H9 (cell line): Measurements from ENCODE around the gene MRPL44. TPM values are rescaled to one million over a fixed set of nuclear protein-coding genes. Genes with fewer than 3 reads are reported as not detected.

Experiments
- DNase-seq: peaks from one replicate; pipeline ENCODE4 v3.0.0-alpha.2; 2017
- H2AFZ ChIP-seq: one replicate; pipeline ENCODE4 v1.6.1; 2013; ENCODE audit warnings: mild to moderate bottlenecking, low read length, control low read depth, moderate library complexity
- H2AK5ac ChIP-seq: 2 replicates; pipeline ENCODE4 v1.6.1; 2013; ENCODE audit warnings: low read length, control low read depth, mixed read lengths; ENCODE audit not compliant: insufficient read length
- H2BK120ac ChIP-seq: one replicate; pipeline ENCODE4 v1.6.1; 2013; ENCODE audit warnings: low read depth, mild to moderate bottlenecking, low read length, control low read depth, inconsistent platforms; ENCODE audit not compliant: poor library complexity, severe bottlenecking
- H2BK12ac ChIP-seq: 2 replicates; pipeline ENCODE4 v1.6.1; 2013; ENCODE audit warnings: low read length, control low read depth, mixed read lengths, low read depth; ENCODE audit not compliant: insufficient read length
- H2BK15ac ChIP-seq: 2 replicates; pipeline ENCODE4 v1.6.1; 2013; ENCODE audit warnings: low read depth, low read length, control low read depth
- H2BK20ac ChIP-seq: one replicate; pipeline ENCODE4 v1.6.1; 2013; ENCODE audit warnings: low read depth, mild to moderate bottlenecking, low read length, control low read depth, inconsistent platforms; ENCODE audit not compliant: poor library complexity, severe bottlenecking
- H2BK5ac ChIP-seq: 2 replicates; pipeline ENCODE4 v1.6.1; 2013; ENCODE audit warnings: low read length, control low read depth, mixed read lengths; ENCODE audit not compliant: insufficient read length
- H3K14ac ChIP-seq: 2 replicates; pipeline ENCODE4 v1.6.1; 2013; ENCODE audit warnings: low read length, control low read depth; ENCODE audit not compliant: insufficient read depth
- H3K18ac ChIP-seq: 2 replicates; pipeline ENCODE4 v1.6.1; 2013; ENCODE audit warnings: low read depth, mild to moderate bottlenecking, mixed read lengths, low read length, control low read depth; ENCODE audit not compliant: insufficient read length
- H3K23ac ChIP-seq: 2 replicates; pipeline ENCODE4 v1.6.1; 2013; ENCODE audit warnings: low read length, control low read depth, mixed read lengths, low read depth; ENCODE audit not compliant: insufficient read length
- H3K23me2 ChIP-seq: 2 replicates; pipeline ENCODE4 v1.6.1; 2013; ENCODE audit warnings: low read depth, mild to moderate bottlenecking, mixed read lengths, low read length, control low read depth; ENCODE audit not compliant: insufficient read length, poor library complexity, severe bottlenecking
- H3K27ac ChIP-seq: 2 replicates; pipeline ENCODE4 v1.5.1; 2013; ENCODE audit warnings: low read length, control low read depth, mixed read lengths, low read depth; ENCODE audit not compliant: insufficient read length
- H3K27me3 ChIP-seq: 2 replicates; pipeline ENCODE4 v1.6.1; 2013; ENCODE audit warnings: low read length, control low read depth, inconsistent platforms; ENCODE audit not compliant: insufficient read depth
- H3K4ac ChIP-seq: 2 replicates; pipeline ENCODE4 v1.6.1; 2013; ENCODE audit warnings: low read depth, mild to moderate bottlenecking, control low read depth, inconsistent platforms, low read length, moderate library complexity
- H3K4me1 ChIP-seq: 2 replicates; pipeline ENCODE4 v1.6.1; 2013; ENCODE audit warnings: low read length, control low read depth, inconsistent platforms; ENCODE audit not compliant: insufficient read depth
- H3K4me2 ChIP-seq: 2 replicates; pipeline ENCODE4 v1.6.1; 2013; ENCODE audit warnings: low read length, control low read depth, mixed read lengths; ENCODE audit not compliant: insufficient read length, insufficient read depth
- H3K56ac ChIP-seq: 2 replicates; pipeline ENCODE4 v1.6.1; 2013; ENCODE audit warnings: low read depth, mild to moderate bottlenecking, mixed read lengths, low read length, control low read depth; ENCODE audit not compliant: insufficient read length
- H3K79me1 ChIP-seq: 2 replicates; pipeline ENCODE4 v1.6.1; 2013; ENCODE audit warnings: low read depth, mild to moderate bottlenecking, moderate library complexity, low read length, control low read depth, inconsistent platforms; ENCODE audit not compliant: insufficient read depth, poor library complexity, severe bottlenecking
- H3K79me2 ChIP-seq: 2 replicates; pipeline ENCODE4 v1.6.1; 2013; ENCODE audit warnings: low read length, control low read depth, inconsistent platforms; ENCODE audit not compliant: insufficient read depth
- H3K9ac ChIP-seq: 2 replicates; pipeline ENCODE4 v1.6.1; 2013; ENCODE audit warnings: low read length, control low read depth, mixed read lengths; ENCODE audit not compliant: insufficient read length; ENCODE audit errors: extremely low read depth
- H3K9me3 ChIP-seq: one replicate; pipeline ENCODE4 v1.6.1; 2013; ENCODE audit warnings: low read depth, low read length, inconsistent platforms; ENCODE audit not compliant: control insufficient read depth
- H3T11ph ChIP-seq: one replicate; pipeline ENCODE4 v1.6.1; 2013; ENCODE audit warnings: mild to moderate bottlenecking, low read length, control low read depth, inconsistent platforms
- H4K20me1 ChIP-seq: one replicate; pipeline ENCODE4 v1.6.1; 2013; ENCODE audit not compliant: control insufficient read depth, insufficient read length, insufficient read depth
- H4K5ac ChIP-seq: 2 replicates; pipeline ENCODE4 v1.6.1; 2013; ENCODE audit warnings: low read depth, mild to moderate bottlenecking, mixed read lengths, low read length, control low read depth; ENCODE audit not compliant: insufficient read length
- H4K8ac ChIP-seq: replicated peaks from 2 replicates; pipeline ENCODE4 v1.6.1; 2013; ENCODE audit warnings: low read length, control low read depth, mixed read lengths, low read depth; ENCODE audit not compliant: insufficient read length
- H4K91ac ChIP-seq: 2 replicates; pipeline ENCODE4 v1.6.1; 2013; ENCODE audit warnings: low read depth, mild to moderate bottlenecking, moderate library complexity, mixed read lengths, low read length, control low read depth; ENCODE audit not compliant: insufficient read length
- H3K27ac Mint-ChIP-seq, 3 experiments: 2 replicates in 2 of 3; 3 replicates in 1 of 3; pipeline ENCODE4 v1.8.0; 2020 to 2021; ENCODE audit warnings: mixed read lengths in 3 of 3, mild to moderate bottlenecking in 1 of 3, moderate library complexity in 1 of 3
- H3K27me3 Mint-ChIP-seq: 2 replicates; pipeline ENCODE4 v1.8.0; 2021; ENCODE audit warnings: low read depth, mild to moderate bottlenecking, moderate library complexity, mixed read lengths
- H3K36me3 Mint-ChIP-seq, 3 experiments: 2 replicates in 2 of 3; 3 replicates in 1 of 3; pipeline ENCODE4 v1.8.0; 2020 to 2021; ENCODE audit warnings: low read depth in 3 of 3, mixed read lengths in 3 of 3; ENCODE audit not compliant: insufficient read depth in 1 of 3
- H3K4me1 Mint-ChIP-seq, 2 experiments: 2 replicates each; pipeline ENCODE4 v1.8.0; 2020; ENCODE audit warnings: mixed read lengths in 2 of 2
- H3K4me3 Mint-ChIP-seq, 2 experiments: 2 replicates in 1 of 2; 3 replicates in 1 of 2; pipeline ENCODE4 v1.8.0; 2020 to 2021; ENCODE audit warnings: mild to moderate bottlenecking in 2 of 2, mixed read lengths in 2 of 2, moderate library complexity in 1 of 2
- H3K9me3 Mint-ChIP-seq, 2 experiments: 2 replicates in 1 of 2; 3 replicates in 1 of 2; pipeline ENCODE4 v1.8.0; 2020; ENCODE audit warnings: mild to moderate bottlenecking in 2 of 2, mixed read lengths in 2 of 2, moderate library complexity in 1 of 2
- WGBS: extraction: QIAGEN DNeasy Blood & Tissue Kit; methylation state at CpG from one replicate; pipeline ENCODE4 v1.1.7; 2013; ENCODE audit warnings: missing lambda C conversion rate, low lambda C conversion rate, mixed read lengths; ENCODE audit not compliant: insufficient read length; ENCODE audit errors: extremely low coverage; 5-methylcytosine and 5-hydroxymethylcytosine counted together
- total RNA-seq: library from RNA; stranded (reverse); gene quantifications from 2 replicates; pipeline ENCODE4 v1.2.1, GENCODE V29; 2021
- TF ChIP-seq, protein P1 (sequence below): fragments of 200-600 bp; sonication (generic); conservative IDR thresholded peaks from 3 replicates; pipeline ENCODE4 v1.8.0; 2021; ENCODE audit warnings: antibody characterized with exemption, mild to moderate bottlenecking

The MRPL44 gene
- total RNA-seq, 1 experiment from 2014 or later, result 46.1 TPM

DNA sequence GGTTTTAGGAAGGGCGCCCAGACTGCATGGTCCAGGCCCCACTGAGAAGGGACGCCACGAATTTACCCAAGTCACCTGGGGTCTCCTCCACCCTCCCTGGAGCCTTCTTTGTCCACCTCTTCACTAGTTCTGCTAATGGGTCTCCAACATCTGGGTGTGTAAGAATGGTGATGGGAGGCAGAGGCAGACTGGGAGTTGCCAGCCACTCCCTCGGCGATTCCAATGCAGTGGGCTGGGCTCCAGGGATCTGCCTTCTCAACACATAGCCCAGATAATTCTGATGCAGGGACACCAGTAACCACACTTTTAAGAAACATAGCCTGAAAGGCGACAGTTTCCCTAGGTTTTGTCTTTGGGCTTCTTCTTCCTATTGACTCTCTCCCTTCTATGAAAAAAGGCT lies 39.1 kb downstream of the MRPL44 start:
- H2BK20ac ChIP-seq, result no peak overlapping the region
- no peak overlapping the region for H3K4me2 ChIP-seq
- no CpG with 5 or more reads among the region's 6 CpGs for WGBS
- H2BK12ac ChIP-seq, result no peak overlapping the region
- H4K91ac ChIP-seq, result no peak overlapping the region
- no peaks in the 10 kb centered on the region; a peak in 2 of 5 replicates for H3K9me3 Mint-ChIP-seq
- no peaks in the 10 kb centered on the region for H3K4me1 ChIP-seq
- H4K20me1 ChIP-seq, result no peaks in the 10 kb centered on the region
- no peak overlapping the region for H3K27ac ChIP-seq
- no peak overlapping the region for H4K5ac ChIP-seq
- H2AK5ac ChIP-seq, result no peak overlapping the region
- H3K9me3 ChIP-seq, result no peaks in the 10 kb centered on the region
- peaks cover 0 to 3% of the 10 kb centered on the region in 2 experiments; a peak in 1 of 4 replicates for H3K4me1 Mint-ChIP-seq
- no peak overlapping the region for H2BK15ac ChIP-seq
- H3K36me3 Mint-ChIP-seq, result peaks cover 11 to 24% (median 17%) of the 10 kb centered on the region in 3 experiments; a peak in 5 of 7 replicates
- H4K8ac ChIP-seq, result no peak overlapping the region
- H3K79me1 ChIP-seq, result no peaks in the 10 kb centered on the region
- no peak overlapping the region for H2BK120ac ChIP-seq
- no peak overlapping the region for H3K27ac Mint-ChIP-seq
- H3K79me2 ChIP-seq, result no peaks in the 10 kb centered on the region
- H2AFZ ChIP-seq, result no peak overlapping the region
- H3K4me3 Mint-ChIP-seq, result no peak overlapping the region
- H3K4ac ChIP-seq, result no peak overlapping the region
- H3K9ac ChIP-seq, result no peak overlapping the region
- no peak overlapping the region for H2BK5ac ChIP-seq
- no peak overlapping the region for H3K18ac ChIP-seq
- no peak overlapping the region for H3K23ac ChIP-seq
- H3K27me3 ChIP-seq, result no peaks in the 10 kb centered on the region
- H3K27me3 Mint-ChIP-seq, result no peaks in the 10 kb centered on the region
- H3T11ph ChIP-seq, result no peak overlapping the region
- DNase-seq, result no peak
- no peak overlapping the region for H3K14ac ChIP-seq
- H3K23me2 ChIP-seq, result no peaks in the 10 kb centered on the region
- H3K56ac ChIP-seq, result no peak overlapping the region
- TF ChIP-seq, protein P1, sequence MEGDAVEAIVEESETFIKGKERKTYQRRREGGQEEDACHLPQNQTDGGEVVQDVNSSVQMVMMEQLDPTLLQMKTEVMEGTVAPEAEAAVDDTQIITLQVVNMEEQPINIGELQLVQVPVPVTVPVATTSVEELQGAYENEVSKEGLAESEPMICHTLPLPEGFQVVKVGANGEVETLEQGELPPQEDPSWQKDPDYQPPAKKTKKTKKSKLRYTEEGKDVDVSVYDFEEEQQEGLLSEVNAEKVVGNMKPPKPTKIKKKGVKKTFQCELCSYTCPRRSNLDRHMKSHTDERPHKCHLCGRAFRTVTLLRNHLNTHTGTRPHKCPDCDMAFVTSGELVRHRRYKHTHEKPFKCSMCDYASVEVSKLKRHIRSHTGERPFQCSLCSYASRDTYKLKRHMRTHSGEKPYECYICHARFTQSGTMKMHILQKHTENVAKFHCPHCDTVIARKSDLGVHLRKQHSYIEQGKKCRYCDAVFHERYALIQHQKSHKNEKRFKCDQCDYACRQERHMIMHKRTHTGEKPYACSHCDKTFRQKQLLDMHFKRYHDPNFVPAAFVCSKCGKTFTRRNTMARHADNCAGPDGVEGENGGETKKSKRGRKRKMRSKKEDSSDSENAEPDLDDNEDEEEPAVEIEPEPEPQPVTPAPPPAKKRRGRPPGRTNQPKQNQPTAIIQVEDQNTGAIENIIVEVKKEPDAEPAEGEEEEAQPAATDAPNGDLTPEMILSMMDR, result no peak
